Measurements from ENCODE around the gene ADARB2. TPM values are rescaled to one million over a fixed set of nuclear protein-coding genes. Genes with fewer than 3 reads are reported as not detected.
"Not testable (repeated sequence)": the region's sequence is repeated elsewhere in the genome, so short reads cannot be mapped to it uniquely, and the experiment has no call there.

The ADARB2 gene
- total RNA-seq, 1 donor from 2014 or later, result 1.2 TPM

DNA sequence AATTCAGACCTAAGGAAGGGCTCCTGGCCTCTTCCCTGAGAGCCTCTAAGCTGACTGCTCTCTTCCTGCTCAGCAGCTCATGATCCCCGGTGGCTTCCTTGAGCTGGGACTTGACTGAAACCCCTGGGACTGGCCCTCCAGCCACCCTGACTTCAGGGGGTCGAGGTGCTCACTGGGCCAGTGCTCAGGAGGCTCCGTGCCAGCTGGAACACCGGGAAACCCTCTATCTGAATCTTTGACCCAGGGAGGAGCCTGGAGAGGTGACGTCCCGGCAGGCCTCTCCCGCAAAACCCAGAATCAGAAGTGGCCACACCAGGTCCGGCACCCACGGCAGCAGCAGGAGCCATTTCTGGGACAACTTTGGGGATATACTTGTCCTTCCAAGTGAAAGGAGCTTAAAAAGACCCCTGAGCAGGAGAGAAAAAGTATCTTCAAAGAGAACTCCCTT, 570.5 kb downstream of the ADARB2 start:
- Histone ChIP-seq H3K27ac (no peak overlapping the region), H3K4me1 (no peaks in the 10 kb centered on the region), H3K9me3 (no peaks in the 10 kb centered on the region), H3K27me3 (no peaks in the 10 kb centered on the region), H3K36me3 (no peaks in the 10 kb centered on the region), H3K4me3 (no peak overlapping the region)
- TF ChIP-seq, protein P1, sequence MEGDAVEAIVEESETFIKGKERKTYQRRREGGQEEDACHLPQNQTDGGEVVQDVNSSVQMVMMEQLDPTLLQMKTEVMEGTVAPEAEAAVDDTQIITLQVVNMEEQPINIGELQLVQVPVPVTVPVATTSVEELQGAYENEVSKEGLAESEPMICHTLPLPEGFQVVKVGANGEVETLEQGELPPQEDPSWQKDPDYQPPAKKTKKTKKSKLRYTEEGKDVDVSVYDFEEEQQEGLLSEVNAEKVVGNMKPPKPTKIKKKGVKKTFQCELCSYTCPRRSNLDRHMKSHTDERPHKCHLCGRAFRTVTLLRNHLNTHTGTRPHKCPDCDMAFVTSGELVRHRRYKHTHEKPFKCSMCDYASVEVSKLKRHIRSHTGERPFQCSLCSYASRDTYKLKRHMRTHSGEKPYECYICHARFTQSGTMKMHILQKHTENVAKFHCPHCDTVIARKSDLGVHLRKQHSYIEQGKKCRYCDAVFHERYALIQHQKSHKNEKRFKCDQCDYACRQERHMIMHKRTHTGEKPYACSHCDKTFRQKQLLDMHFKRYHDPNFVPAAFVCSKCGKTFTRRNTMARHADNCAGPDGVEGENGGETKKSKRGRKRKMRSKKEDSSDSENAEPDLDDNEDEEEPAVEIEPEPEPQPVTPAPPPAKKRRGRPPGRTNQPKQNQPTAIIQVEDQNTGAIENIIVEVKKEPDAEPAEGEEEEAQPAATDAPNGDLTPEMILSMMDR (IDR thresholded peaks at IDR 0.05), result no peak
- intact Hi-C loops (cut with DNase I), result no loop called here
- DNase-seq, result peak; percentile 42
- no peak for ATAC-seq

GRCh38 chr10:1166101-1166827, 571.1 kb downstream of the ADARB2 start:
- Histone ChIP-seq H3K27me3 (no peaks in the 10 kb centered on the region), H3K4me3 (no peak overlapping the region), H3K4me1 (no peaks in the 10 kb centered on the region), H3K9me3 (no peaks in the 10 kb centered on the region), H3K36me3 (no peaks in the 10 kb centered on the region), H3K27ac (no peak overlapping the region)
- intact Hi-C loops (cut with DNase I), result no loop called here
- TF ChIP-seq, protein P1 (IDR thresholded peaks at IDR 0.05), result no peak
- ATAC-seq, result no peak
- peak; percentile 32 for DNase-seq

GRCh38 chr10:1163831-1164230, 573.5 kb downstream of the ADARB2 start:
- H3K27me3 ChIP-seq, result no peaks in the 10 kb centered on the region
- H3K4me3 ChIP-seq, result no peak overlapping the region
- no peaks in the 10 kb centered on the region for H3K9me3 ChIP-seq
- ATAC-seq (no peak), DNase-seq (no peak)
- no peaks in the 10 kb centered on the region for H3K4me1 ChIP-seq
- intact Hi-C loops (cut with DNase I), result no loop called here
- TF ChIP-seq, protein P1 (IDR thresholded peaks at IDR 0.05), result no peak
- H3K36me3 ChIP-seq, result no peaks in the 10 kb centered on the region
- no peak overlapping the region for H3K27ac ChIP-seq

GRCh38 chr10:1163204-1163660, 574.1 kb downstream of the ADARB2 start:
- no peak overlapping the region for H3K27ac ChIP-seq
- TF ChIP-seq, protein P1 (IDR thresholded peaks at IDR 0.05), result no peak
- H3K4me3 ChIP-seq, result no peak overlapping the region
- no peaks in the 10 kb centered on the region for H3K4me1 ChIP-seq
- DNase-seq (no peak), ATAC-seq (no peak)
- intact Hi-C loops (cut with DNase I), result no loop called here
- no peaks in the 10 kb centered on the region for H3K36me3 ChIP-seq
- no peaks in the 10 kb centered on the region for H3K9me3 ChIP-seq
- H3K27me3 ChIP-seq, result no peaks in the 10 kb centered on the region

GRCh38 chr10:1162481-1163203, 574.7 kb downstream of the ADARB2 start:
- H3K4me3 ChIP-seq, result no peak overlapping the region
- no peaks in the 10 kb centered on the region for H3K9me3 ChIP-seq
- ATAC-seq (no peak), DNase-seq (peak; percentile 53)
- H3K27ac ChIP-seq, result no peak overlapping the region
- H3K36me3 ChIP-seq, result no peaks in the 10 kb centered on the region
- intact Hi-C loops (cut with DNase I), result no loop called here
- no peaks in the 10 kb centered on the region for H3K4me1 ChIP-seq
- H3K27me3 ChIP-seq, result no peaks in the 10 kb centered on the region
- TF ChIP-seq, protein P1 (IDR thresholded peaks at IDR 0.05), result no peak

GRCh38 chr10:1161315-1161673, 576.0 kb downstream of the ADARB2 start:
- H3K27me3 ChIP-seq; H3K36me3 ChIP-seq; DNase-seq; intact Hi-C loops (cut with DNase I); ATAC-seq; H3K4me3 ChIP-seq; H3K9me3 ChIP-seq; H3K4me1 ChIP-seq; H3K27ac ChIP-seq: not testable (repeated sequence)
